GM06990 (cell line): Measurements from ENCODE around the gene TMEM132C.

Source experiments
- DNase-seq: peaks from one replicate; pipeline ENCODE4 v3.0.0-alpha.2; 2011; ENCODE audit not compliant: insufficient read length; ENCODE audit errors: extremely low read depth
- H3K27me3 ChIP-seq: replicated peaks from 2 replicates; pipeline ENCODE4 v1.6.0; 2011; ENCODE audit warnings: low read length; ENCODE audit not compliant: control insufficient read depth, insufficient read depth
- H3K36me3 ChIP-seq: 2 replicates; pipeline ENCODE4 v1.5.1; 2011; ENCODE audit warnings: low read length; ENCODE audit not compliant: control insufficient read depth, insufficient read depth
- H3K4me3 ChIP-seq: replicated peaks from 2 replicates; pipeline ENCODE4 v1.5.1; 2011; ENCODE audit warnings: low read depth, mild to moderate bottlenecking, control low read depth, low read length
- CTCF ChIP-seq: IDR thresholded peaks from 2 replicates; pipeline ENCODE4 v1.5.1; 2011; ENCODE audit warnings: low read length, control low read depth, mild to moderate bottlenecking, inconsistent platforms; ENCODE audit not compliant: insufficient read depth, poor library complexity, severe bottlenecking

TMEM132C gene

GRCh38 chr12:128509170-128509569 lies 242.2 kb downstream of the TMEM132C start:
- Histone ChIP-seq H3K27me3 (no peaks in the 10 kb centered on the region), H3K36me3 (no peaks in the 10 kb centered on the region)
- no peak for DNase-seq

GRCh38 chr12:128510511-128510910 lies 243.5 kb downstream of the TMEM132C start:
- Histone ChIP-seq H3K27me3 (no peaks in the 10 kb centered on the region), H3K36me3 (no peaks in the 10 kb centered on the region), H3K4me3 (no peak overlapping the region)
- no peak for DNase-seq
- no peak for TF ChIP-seq CTCF

More at GRCh38 chr12:128509170-128509569, 242.2 kb downstream of the TMEM132C start:
- TF ChIP-seq CTCF, result no peak
- no peak overlapping the region for H3K4me3 ChIP-seq

GRCh38 chr12:128513331-128513730 lies 246.4 kb downstream of the TMEM132C start:
- Histone ChIP-seq H3K36me3 (no peaks in the 10 kb centered on the region), H3K4me3 (no peak overlapping the region), H3K27me3 (no peaks in the 10 kb centered on the region)
- TF ChIP-seq CTCF, result no peak
- no peak for DNase-seq

- no peaks in the 10 kb centered on the region for H3K36me3 ChIP-seq
- no peak for TF ChIP-seq CTCF
- H3K27me3 ChIP-seq, result no peaks in the 10 kb centered on the region
- H3K4me3 ChIP-seq, result no peak overlapping the region
- no peak for DNase-seq
Observed at GRCh38 chr12:128513831-128514230, 246.9 kb downstream of the TMEM132C start.

GRCh38 chr12:128518644-128519043 lies 251.7 kb downstream of the TMEM132C start:
- no peaks in the 10 kb centered on the region for H3K27me3 ChIP-seq
- H3K36me3 ChIP-seq, result no peaks in the 10 kb centered on the region
- no peak for TF ChIP-seq CTCF
- DNase-seq, result no peak
- no peak overlapping the region for H3K4me3 ChIP-seq

- no peak for DNase-seq
- Histone ChIP-seq H3K36me3 (no peaks in the 10 kb centered on the region), H3K4me3 (no peak overlapping the region), H3K27me3 (no peaks in the 10 kb centered on the region)
- TF ChIP-seq CTCF, result no peak
Observed at GRCh38 chr12:128519426-128519825, 252.5 kb downstream of the TMEM132C start.
